Transverse colon (tissue), 4 donors: Measurements from ENCODE around the gene USP14. TPM values are rescaled to one million over a fixed set of nuclear protein-coding genes. Genes with fewer than 3 reads are reported as not detected.

Experiments
- DNase-seq: peaks from one replicate; pipeline ENCODE4 v3.0.0-alpha.2; 2019
- H3K27ac ChIP-seq, 4 donors: fragments of 200-600 bp; sonication (generic); 2 replicates each; pipeline ENCODE4 v1.5.1; 2016 to 2018; ENCODE audit warnings: inconsistent platforms in 4 of 4
- H3K27me3 ChIP-seq: fragments of 200-600 bp; sonication (generic); 2 replicates; pipeline ENCODE4 v1.5.1; 2017; ENCODE audit warnings: inconsistent platforms
- H3K36me3 ChIP-seq, 4 donors: fragments of 200-600 bp; sonication (generic); 2 replicates each; pipeline ENCODE4 v1.5.1; 2017 to 2019; ENCODE audit warnings: inconsistent platforms in 4 of 4
- H3K4me1 ChIP-seq, 4 donors: fragments of 200-600 bp; sonication (generic); 2 replicates each; pipeline ENCODE4 v1.5.1; 2017 to 2020; ENCODE audit warnings: inconsistent platforms in 4 of 4
- H3K4me3 ChIP-seq, 4 donors: fragments of 200-600 bp; sonication (generic); 1 replicate in 1 of 4; 2 replicates in 3 of 4; pipeline versions ENCODE4 v1.5.1 to v1.6.1; 2017 to 2019; ENCODE audit warnings: inconsistent platforms in 4 of 4
- H3K9me3 ChIP-seq, 2 donors: fragments of 200-600 bp; sonication (generic); 2 replicates each; pipeline ENCODE4 v1.5.1; 2017 to 2019; ENCODE audit warnings: inconsistent platforms in 2 of 2
- EP300 ChIP-seq: sonication (generic); formaldehyde crosslinking; IDR thresholded peaks from one replicate; pipeline ENCODE4 v1.6.1; 2017; ENCODE audit warnings: antibody characterized with exemption, low read depth
- POLR2A ChIP-seq: fragments of 450-650 bp; IDR thresholded peaks from one replicate; pipeline ENCODE4 v1.6.1; 2016; ENCODE audit warnings: antibody characterized with exemption, mild to moderate bottlenecking, moderate library complexity
- POLR2AphosphoS5 ChIP-seq, 3 donors: sonication (generic); formaldehyde crosslinking; IDR thresholded peaks; one replicate each; pipeline ENCODE4 v1.6.1; 2016; ENCODE audit warnings: antibody characterized with exemption in 3 of 3
- WGBS, 2 donors: methylation state at CpG; one replicate each; pipeline ENCODE4 v1.1.5; 2018; ENCODE audit warnings: low coverage in 1 of 2; 5-methylcytosine and 5-hydroxymethylcytosine counted together
- in situ Hi-C, 4 donors: fragments of 200-750 bp; cut with MboI; loops; one replicate each; pipeline versions ENCODE4 v1.15.0 to v1.15.1; 2017; ENCODE audit warnings: low sequenced_read_pairs in 3 of 4, low pct_ligation_motif_present in 1 of 4, low pct_unique_long_range_greater_than_20kb in 1 of 4
- intact Hi-C: fragments of 100-400 bp; cut with DNase I; formaldehyde crosslinking; loops from one replicate; pipeline ENCODE4 v1.15.1; 2023; ENCODE audit warnings: low total_unique reads
- total RNA-seq, 4 donors: library from RNA; depleted of rRNA; stranded (reverse); fragments of >200 nt; gene quantifications; one replicate each; pipeline ENCODE4 v1.1.0, GENCODE V29; 2016
- TF ChIP-seq, protein P1 (sequence below), 5 experiments: fragments of 200-600 bp in 3 of 5; fragments of 450-650 bp in 2 of 5; sonication (generic) in 3 of 5; IDR thresholded peaks; 1 replicate in 2 of 5; 2 replicates in 3 of 5; pipeline ENCODE4 v1.5.1; 2016 to 2017; ENCODE audit warnings: antibody characterized with exemption in 5 of 5, inconsistent platforms in 3 of 5, mild to moderate bottlenecking in 2 of 5, moderate library complexity in 1 of 5

The USP14 gene
- total RNA-seq, 4 donors from 2014 or later: 14.6 to 52.7 (median 21.3) TPM

DNA sequence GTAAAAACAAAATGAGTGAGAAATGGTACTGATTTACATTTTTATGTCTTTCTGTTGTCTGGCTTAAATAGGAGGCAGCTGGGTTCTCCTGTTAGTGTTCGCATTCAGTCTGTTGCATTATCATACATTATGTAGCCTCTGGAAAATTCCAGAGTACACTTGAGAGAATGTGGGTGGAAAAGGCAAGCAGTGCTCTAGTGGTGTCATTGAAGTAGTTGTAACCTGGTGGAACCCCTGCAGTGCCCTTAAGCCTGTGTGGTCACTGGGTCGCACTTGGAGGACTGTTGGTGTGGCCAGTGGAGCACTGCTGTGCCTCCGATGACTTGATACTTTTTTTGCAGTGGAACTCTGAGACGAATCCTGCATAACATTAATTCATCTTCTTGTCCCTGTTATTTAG lies 52.4 kb downstream of the USP14 start:
- H3K9me3 ChIP-seq: no peaks in the 10 kb centered on the region
- intact Hi-C loops: no loop called here
- H3K27me3 ChIP-seq: no peaks in the 10 kb centered on the region
- no peak for DNase-seq
- TF ChIP-seq, protein P1, sequence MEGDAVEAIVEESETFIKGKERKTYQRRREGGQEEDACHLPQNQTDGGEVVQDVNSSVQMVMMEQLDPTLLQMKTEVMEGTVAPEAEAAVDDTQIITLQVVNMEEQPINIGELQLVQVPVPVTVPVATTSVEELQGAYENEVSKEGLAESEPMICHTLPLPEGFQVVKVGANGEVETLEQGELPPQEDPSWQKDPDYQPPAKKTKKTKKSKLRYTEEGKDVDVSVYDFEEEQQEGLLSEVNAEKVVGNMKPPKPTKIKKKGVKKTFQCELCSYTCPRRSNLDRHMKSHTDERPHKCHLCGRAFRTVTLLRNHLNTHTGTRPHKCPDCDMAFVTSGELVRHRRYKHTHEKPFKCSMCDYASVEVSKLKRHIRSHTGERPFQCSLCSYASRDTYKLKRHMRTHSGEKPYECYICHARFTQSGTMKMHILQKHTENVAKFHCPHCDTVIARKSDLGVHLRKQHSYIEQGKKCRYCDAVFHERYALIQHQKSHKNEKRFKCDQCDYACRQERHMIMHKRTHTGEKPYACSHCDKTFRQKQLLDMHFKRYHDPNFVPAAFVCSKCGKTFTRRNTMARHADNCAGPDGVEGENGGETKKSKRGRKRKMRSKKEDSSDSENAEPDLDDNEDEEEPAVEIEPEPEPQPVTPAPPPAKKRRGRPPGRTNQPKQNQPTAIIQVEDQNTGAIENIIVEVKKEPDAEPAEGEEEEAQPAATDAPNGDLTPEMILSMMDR (IDR thresholded peaks at IDR 0.05): no peak
- TF ChIP-seq POLR2A (no peak), POLR2AphosphoS5 (IDR thresholded peaks at IDR 0.05) (no peak), EP300 (no peak)
- H3K4me3 ChIP-seq: no peak overlapping the region
- peaks cover 0 to 60% (median 12%) of the 10 kb centered on the region in 4 donors for H3K36me3 ChIP-seq
- in situ Hi-C loops: no loop called here
- no peak overlapping the region for H3K27ac ChIP-seq
- 94 to 100% methylated on average over 1 to 4 of the region's 4 CpGs for WGBS, 2 donors
- H3K4me1 ChIP-seq: no peaks in the 10 kb centered on the region

DNA sequence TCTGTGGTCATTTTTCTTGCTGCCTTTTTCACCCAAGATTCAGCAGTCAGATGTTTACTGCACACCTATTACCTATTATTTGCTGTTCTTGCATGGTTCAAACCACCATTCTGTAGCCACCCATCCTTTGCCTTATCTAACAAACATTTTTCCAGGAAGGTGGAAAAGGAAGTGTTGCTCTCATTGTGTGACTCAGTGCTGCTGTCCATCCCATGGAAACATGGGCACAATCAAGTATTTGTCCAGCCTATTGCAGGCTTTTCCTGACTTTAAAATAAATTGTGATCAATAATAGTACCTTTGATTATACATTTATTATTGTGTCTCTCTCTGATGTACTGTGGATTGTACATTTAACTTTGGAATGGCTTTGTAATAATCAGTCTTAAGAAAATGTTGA lies 53.2 kb downstream of the USP14 start:
- DNase-seq: no peak
- Histone ChIP-seq H3K27ac (no peak overlapping the region), H3K36me3 (peaks cover 0 to 63% (median 14%) of the 10 kb centered on the region in 4 donors)

DNA sequence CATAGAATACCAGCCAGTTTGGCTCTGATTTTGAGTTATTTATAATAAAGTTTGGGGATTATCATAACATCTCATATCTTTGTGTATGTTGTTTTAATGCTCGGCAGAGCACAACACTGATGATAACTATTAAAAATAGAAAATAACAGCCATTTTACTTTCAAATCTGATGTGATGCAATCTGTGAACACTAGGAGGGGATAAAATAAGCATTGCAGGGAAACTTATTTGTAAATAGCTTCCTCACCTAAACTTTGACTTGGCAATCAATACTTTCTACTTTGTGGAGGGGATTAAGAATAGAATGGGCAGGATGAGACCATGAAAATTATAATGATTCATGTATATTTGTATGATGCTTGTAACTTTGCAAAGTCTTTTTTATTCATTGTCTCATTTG lies 54.4 kb downstream of the USP14 start:
- no peaks in the 10 kb centered on the region for H3K27me3 ChIP-seq
- no peak overlapping the region for H3K27ac ChIP-seq
- no peaks in the 10 kb centered on the region for H3K4me1 ChIP-seq
- TF ChIP-seq EP300 (no peak), POLR2AphosphoS5 (IDR thresholded peaks at IDR 0.05) (no peak), POLR2A (no peak)
- TF ChIP-seq, protein P1 (IDR thresholded peaks at IDR 0.05): no peak
- H3K4me3 ChIP-seq: no peak overlapping the region
- in situ Hi-C loops: no loop called here
- DNase-seq: no peak
- intact Hi-C loops: no loop called here
- WGBS, 2 donors: 62 to 63% methylated on average over 1 of the region's 1 CpG
- H3K36me3 ChIP-seq: peaks cover 0 to 71% (median 14%) of the 10 kb centered on the region in 4 donors
- no peaks in the 10 kb centered on the region for H3K9me3 ChIP-seq

More for the DNA sequence above, 53.2 kb downstream of the USP14 start:
- in situ Hi-C loops: no loop called here
- Histone ChIP-seq H3K27me3 (no peaks in the 10 kb centered on the region), H3K4me1 (no peaks in the 10 kb centered on the region), H3K9me3 (no peaks in the 10 kb centered on the region), H3K4me3 (no peak overlapping the region)
- intact Hi-C loops: no loop called here
- TF ChIP-seq POLR2AphosphoS5 (IDR thresholded peaks at IDR 0.05): no peak
- TF ChIP-seq POLR2A: no peak
- TF ChIP-seq, protein P1 (IDR thresholded peaks at IDR 0.05): no peak
- TF ChIP-seq EP300: no peak

DNA sequence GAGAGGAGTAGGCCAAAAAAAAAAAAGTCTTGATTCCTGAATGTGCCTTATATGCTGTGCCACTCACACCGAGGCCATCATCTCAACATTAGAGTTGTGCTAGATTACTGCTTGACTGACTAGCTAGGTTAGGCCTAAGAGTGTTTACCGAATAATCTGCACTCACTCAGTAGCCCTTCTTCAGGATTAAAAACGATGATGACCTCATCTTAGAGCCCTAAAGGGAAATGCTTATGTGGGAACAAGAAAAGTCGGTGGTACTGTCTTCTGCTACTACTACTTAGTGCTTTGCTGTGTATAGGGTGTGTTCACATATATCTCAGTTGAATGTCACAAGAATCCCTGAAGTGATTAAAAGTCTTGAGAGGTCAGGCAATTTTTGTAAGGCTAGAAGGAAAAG lies 55.1 kb downstream of the USP14 start:
- Histone ChIP-seq H3K36me3 (peaks cover 0 to 73% (median 14%) of the 10 kb centered on the region in 4 donors), H3K4me3 (no peak overlapping the region), H3K9me3 (no peaks in the 10 kb centered on the region), H3K27me3 (no peaks in the 10 kb centered on the region), H3K27ac (no peak overlapping the region), H3K4me1 (no peaks in the 10 kb centered on the region)
- in situ Hi-C loops: no loop called here
- intact Hi-C loops: no loop called here
- 81 to 85% methylated on average over 4 of the region's 4 CpGs for WGBS, 2 donors
- DNase-seq: no peak
- TF ChIP-seq, protein P1 (IDR thresholded peaks at IDR 0.05): no peak
- no peak for TF ChIP-seq POLR2A
- TF ChIP-seq POLR2AphosphoS5 (IDR thresholded peaks at IDR 0.05): no peak
- no peak for TF ChIP-seq EP300
